Smooth muscle cell (in vitro differentiated cells): ENCODE measurements around the gene POU6F1. TPM values are rescaled to one million over a fixed set of nuclear protein-coding genes. Genes with fewer than 3 reads are reported as not detected.

Experiments used
- DNase-seq: peaks from one replicate; lab custom pipeline; 2025; ENCODE audit not compliant: unreplicated experiment; lab: John Stamatoyannopoulos, UW
- H2AFZ ChIP-seq: fragments of 200-600 bp; sonication (generic); 2 replicates; pipeline ENCODE4 v1.6.0; 2016; ENCODE audit warnings: antibody characterized with exemption, low read depth, mild to moderate bottlenecking
- H3F3A ChIP-seq: fragments of 200-600 bp; sonication (generic); 2 replicates; pipeline ENCODE4 v1.6.0; 2017; ENCODE audit warnings: antibody characterized with exemption, low read depth
- H3K27ac ChIP-seq: fragments of 200-600 bp; sonication (generic); 2 replicates; pipeline ENCODE4 v1.5.1; 2016; ENCODE audit warnings: low read depth, mild to moderate bottlenecking
- H3K27me3 ChIP-seq: fragments of 200-600 bp; sonication (generic); 2 replicates; pipeline ENCODE4 v1.6.1; 2016; ENCODE audit warnings: low read depth, mild to moderate bottlenecking
- H3K36me3 ChIP-seq: fragments of 200-600 bp; sonication (generic); 2 replicates; pipeline ENCODE4 v1.5.1; 2016; ENCODE audit warnings: low read depth
- H3K4me1 ChIP-seq: fragments of 200-600 bp; sonication (generic); 2 replicates; pipeline ENCODE4 v1.5.1; 2016; ENCODE audit warnings: low read depth
- H3K4me2 ChIP-seq: fragments of 200-600 bp; sonication (generic); 2 replicates; pipeline ENCODE4 v1.6.0; 2016; ENCODE audit warnings: mild to moderate bottlenecking
- H3K4me3 ChIP-seq: fragments of 200-600 bp; sonication (generic); 2 replicates; pipeline ENCODE4 v1.5.1; 2016; ENCODE audit warnings: mild to moderate bottlenecking
- H3K79me2 ChIP-seq: fragments of 200-600 bp; sonication (generic); 2 replicates; pipeline ENCODE4 v1.6.0; 2016; ENCODE audit warnings: low read depth, mild to moderate bottlenecking
- H3K9ac ChIP-seq: fragments of 200-600 bp; sonication (generic); 2 replicates; pipeline ENCODE4 v1.6.0; 2016; ENCODE audit warnings: low read depth
- H3K9me3 ChIP-seq: fragments of 200-600 bp; sonication (generic); replicated peaks from 2 replicates; pipeline ENCODE4 v1.5.1; 2016; ENCODE audit warnings: low read depth
- H4K20me1 ChIP-seq: fragments of 200-600 bp; sonication (generic); 2 replicates; pipeline ENCODE4 v1.6.0; 2016; ENCODE audit warnings: low read depth
- WGBS: methylation state at CpG from one replicate; pipeline ENCODE4 v1.1.7; 2016; ENCODE audit warnings: low lambda C conversion rate; 5-methylcytosine and 5-hydroxymethylcytosine counted together
- polyA plus RNA-seq: library from polyadenylated mRNA; unstranded; fragments of >200 nt; fragmentation: Nextera tagmentation; extraction: Ambion mirVana; gene quantifications from 2 replicates; pipeline ENCODE4 v1.2.1, GENCODE V29; 2016
- total RNA-seq: library from RNA; depleted of rRNA; stranded (reverse); fragments of >200 nt; gene quantifications from 2 replicates; pipeline ENCODE4 v1.2.3, GENCODE V29; 2014
- TF ChIP-seq, protein P1 (sequence below): fragments of 200-600 bp; sonication (generic); IDR thresholded peaks from 2 replicates; pipeline ENCODE4 v1.5.1; 2017; ENCODE audit warnings: borderline replicate concordance, mild to moderate bottlenecking, antibody characterized with exemption; ENCODE audit not compliant: insufficient read depth, poor library complexity, severe bottlenecking

POU6F1 gene
- total and polyA plus RNA-seq, 2 experiments from 2014 or later: 4.6 to 7.9 TPM

DNA sequence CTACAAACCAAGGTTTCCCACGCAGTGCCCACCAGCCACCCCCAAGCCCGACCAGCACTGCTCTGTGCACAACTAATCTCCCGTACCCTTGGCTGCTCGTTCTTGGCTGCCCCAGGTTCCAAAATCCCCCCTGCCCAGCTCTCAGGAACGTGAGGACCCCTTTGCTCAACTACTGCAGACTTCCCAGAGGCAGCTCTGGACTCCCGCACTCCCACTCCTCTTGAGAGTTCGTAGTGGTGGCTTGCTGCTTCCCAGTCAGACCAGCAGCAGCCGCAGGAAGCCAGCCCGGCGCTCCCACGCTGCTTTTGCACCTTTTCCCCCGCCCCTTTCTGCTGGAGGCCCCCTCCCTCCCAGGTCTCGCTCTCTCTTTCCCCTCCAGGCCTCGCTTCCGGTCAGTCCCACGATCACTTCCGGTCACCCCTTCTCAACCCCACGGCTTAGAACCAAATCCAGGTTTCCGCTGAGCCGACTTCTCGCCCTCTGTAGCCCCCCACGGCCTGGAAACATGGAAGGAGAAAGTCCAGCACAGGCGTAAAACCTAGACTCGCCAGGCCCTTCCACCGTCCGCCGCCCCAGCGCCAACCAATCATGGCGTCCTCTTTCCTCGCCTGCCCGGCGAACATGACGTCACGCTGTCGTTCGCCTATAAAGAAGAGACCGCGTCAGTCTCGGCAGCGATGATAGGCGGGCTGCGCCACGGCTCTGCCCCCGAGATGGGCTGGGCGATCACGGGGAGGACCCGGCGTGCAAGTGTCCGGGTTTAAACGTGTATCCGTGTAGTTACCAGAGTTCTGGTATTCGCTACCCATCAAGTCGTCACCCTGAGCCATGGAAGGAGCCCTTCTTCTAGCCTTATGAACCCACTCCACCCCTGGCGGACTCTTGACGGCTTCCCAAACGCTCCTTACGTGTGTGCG, 45.1 kb downstream of the POU6F1 start, which contains the start of gene TFCP2:
TSS of gene TFCP2 (minus strand) at position 621 of the 917 bp plus-strand sequence. CDS start 713 bp downstream, outside the sequence.
- no peaks in the 10 kb centered on the region for H3F3A ChIP-seq
- no peaks in the 10 kb centered on the region for H3K9me3 ChIP-seq
- peak within 1 kb of the TSS; percentile 98 for H3K9ac ChIP-seq
- no peaks in the 10 kb centered on the region for H3K27me3 ChIP-seq
- H3K4me1 ChIP-seq: peaks cover 4% of the 10 kb centered on the region
- peak within 1 kb of the TSS; percentile 89 for H3K4me2 ChIP-seq
- 2% methylated on average over 58 of the region's 58 CpGs for WGBS
- peaks cover 23% of the 10 kb centered on the region for H4K20me1 ChIP-seq
- peak within 1 kb of the TSS; percentile 98 for H3K27ac ChIP-seq
- peak within 1 kb of the TSS; percentile 77 for H3K4me3 ChIP-seq
- no peaks in the 10 kb centered on the region for H3K36me3 ChIP-seq
- peaks cover 42% of the 10 kb centered on the region for H3K79me2 ChIP-seq
- peak; percentile 95 for DNase-seq
- H2AFZ ChIP-seq: peak within 1 kb of the TSS; percentile 84
- TF ChIP-seq, protein P1, sequence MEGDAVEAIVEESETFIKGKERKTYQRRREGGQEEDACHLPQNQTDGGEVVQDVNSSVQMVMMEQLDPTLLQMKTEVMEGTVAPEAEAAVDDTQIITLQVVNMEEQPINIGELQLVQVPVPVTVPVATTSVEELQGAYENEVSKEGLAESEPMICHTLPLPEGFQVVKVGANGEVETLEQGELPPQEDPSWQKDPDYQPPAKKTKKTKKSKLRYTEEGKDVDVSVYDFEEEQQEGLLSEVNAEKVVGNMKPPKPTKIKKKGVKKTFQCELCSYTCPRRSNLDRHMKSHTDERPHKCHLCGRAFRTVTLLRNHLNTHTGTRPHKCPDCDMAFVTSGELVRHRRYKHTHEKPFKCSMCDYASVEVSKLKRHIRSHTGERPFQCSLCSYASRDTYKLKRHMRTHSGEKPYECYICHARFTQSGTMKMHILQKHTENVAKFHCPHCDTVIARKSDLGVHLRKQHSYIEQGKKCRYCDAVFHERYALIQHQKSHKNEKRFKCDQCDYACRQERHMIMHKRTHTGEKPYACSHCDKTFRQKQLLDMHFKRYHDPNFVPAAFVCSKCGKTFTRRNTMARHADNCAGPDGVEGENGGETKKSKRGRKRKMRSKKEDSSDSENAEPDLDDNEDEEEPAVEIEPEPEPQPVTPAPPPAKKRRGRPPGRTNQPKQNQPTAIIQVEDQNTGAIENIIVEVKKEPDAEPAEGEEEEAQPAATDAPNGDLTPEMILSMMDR: no peak

DNA sequence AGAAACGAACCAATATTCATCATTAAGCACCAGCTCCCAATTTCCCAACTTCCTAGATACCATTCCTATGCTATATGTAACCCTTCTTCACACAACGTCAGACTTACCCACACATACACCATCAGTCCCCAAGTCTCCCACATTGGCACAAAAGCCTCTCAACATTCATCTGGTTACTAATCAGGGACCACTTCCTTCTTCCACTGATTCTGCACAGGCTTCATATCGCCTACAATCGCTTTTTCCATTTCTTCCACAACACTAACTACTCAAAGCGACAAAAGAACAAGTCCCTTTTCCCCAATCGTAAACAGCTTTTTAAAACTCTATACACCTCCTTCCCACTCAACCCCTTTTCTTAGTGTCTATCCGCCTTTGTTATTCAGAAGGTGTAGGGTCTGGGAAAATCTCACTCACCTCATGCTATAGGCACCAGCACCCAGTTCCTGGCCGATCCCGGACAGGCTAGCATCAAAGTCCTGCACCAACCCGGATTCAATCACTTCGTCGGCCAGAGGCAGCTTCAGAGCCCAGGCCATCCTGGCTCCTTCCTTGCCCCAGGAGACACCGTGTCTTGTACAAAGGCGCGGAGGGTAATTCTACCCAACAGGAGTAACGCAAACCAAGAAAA, 45.9 kb downstream of the POU6F1 start:
- no peak for DNase-seq
- H3K27ac ChIP-seq: peak overlapping the region; percentile 98

DNA sequence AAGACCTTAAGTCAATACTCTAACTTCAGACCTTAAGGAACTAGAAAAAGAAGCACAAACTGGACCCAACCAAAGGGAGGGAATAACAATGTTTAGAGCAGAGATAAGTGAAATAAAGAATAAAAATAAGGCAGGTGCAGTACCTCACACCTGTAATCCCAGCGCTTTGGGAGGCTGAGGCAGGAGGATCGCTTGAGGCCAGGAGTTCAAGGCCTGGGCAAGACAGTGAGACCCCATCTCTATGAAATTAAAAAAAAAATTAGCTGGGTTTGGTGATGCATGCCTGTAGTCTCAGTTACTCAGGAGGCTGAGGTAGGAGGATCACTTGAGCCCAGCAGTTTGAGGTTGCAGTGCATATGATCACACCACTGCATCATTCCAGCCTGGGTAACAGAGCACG, 54.1 kb downstream of the POU6F1 start:
- Histone ChIP-seq H3K27ac (no peak overlapping the region), H3K4me1 (no peaks in the 10 kb centered on the region), H3K27me3 (no peaks in the 10 kb centered on the region), H4K20me1 (peaks cover 79% of the 10 kb centered on the region), H3K9me3 (no peaks in the 10 kb centered on the region), H2AFZ (no peak overlapping the region), H3K9ac (no peak overlapping the region), H3K4me2 (no peak overlapping the region), H3K79me2 (peaks cover 86% of the 10 kb centered on the region), H3K4me3 (no peak overlapping the region), H3F3A (no peaks in the 10 kb centered on the region), H3K36me3 (no peaks in the 10 kb centered on the region)
- TF ChIP-seq, protein P1: no peak
- no peak for DNase-seq
- 84% methylated on average over 3 of the region's 3 CpGs for WGBS

More for the DNA sequence above, 45.9 kb downstream of the POU6F1 start:
- Histone ChIP-seq H3K9ac (peak overlapping the region; percentile 98), H4K20me1 (peaks cover 28% of the 10 kb centered on the region), H3K4me1 (peaks cover 4% of the 10 kb centered on the region), H3K4me2 (peak overlapping the region; percentile 89), H3K9me3 (no peaks in the 10 kb centered on the region), H3F3A (no peaks in the 10 kb centered on the region), H2AFZ (peak overlapping the region; percentile 84), H3K4me3 (peak overlapping the region; percentile 77), H3K79me2 (peaks cover 50% of the 10 kb centered on the region), H3K36me3 (no peaks in the 10 kb centered on the region), H3K27me3 (no peaks in the 10 kb centered on the region)
- 3% methylated on average over 16 of the region's 16 CpGs for WGBS
- TF ChIP-seq, protein P1: no peak
